Naive B cell (primary cell): ENCODE measurements around the gene SHROOM3. TPM values are rescaled to one million over a fixed set of nuclear protein-coding genes. Genes with fewer than 3 reads are reported as not detected.

Experiments
- ATAC-seq, 2 donors: fragments of 150-1000 bp; cut with Tn5 transposase; 2 replicates each; pipeline ENCODE4 v1.10.0; 2021; ENCODE audit warnings: low read depth in 2 of 2, mild to moderate bottlenecking in 2 of 2, moderate library complexity in 2 of 2
- DNase-seq: peaks from one replicate; pipeline ENCODE4 v3.0.0; 2022
- H3K27ac Mint-ChIP-seq, 6 donors: one replicate each; pipeline ENCODE4 v1.8.0; 2020 to 2022; ENCODE audit warnings: mild to moderate bottlenecking in 6 of 6, mixed read lengths in 6 of 6, moderate library complexity in 5 of 6, inconsistent platforms in 2 of 6
- H3K27me3 Mint-ChIP-seq, 3 donors: one replicate each; pipeline ENCODE4 v1.8.0; 2021 to 2022; ENCODE audit warnings: mixed read lengths in 3 of 3, mild to moderate bottlenecking in 1 of 3
- H3K36me3 Mint-ChIP-seq, 2 donors: one replicate each; pipeline ENCODE4 v1.8.0; 2020 to 2022; ENCODE audit warnings: mixed read lengths in 2 of 2, inconsistent platforms in 1 of 2, mild to moderate bottlenecking in 1 of 2
- H3K4me1 Mint-ChIP-seq, 3 donors: one replicate each; pipeline ENCODE4 v1.8.0; 2020 to 2022; ENCODE audit warnings: mixed read lengths in 3 of 3, inconsistent platforms in 1 of 3, mild to moderate bottlenecking in 1 of 3, moderate library complexity in 1 of 3
- H3K4me3 Mint-ChIP-seq, 8 donors: one replicate each; pipeline ENCODE4 v1.8.0; 2020 to 2022; ENCODE audit warnings: mild to moderate bottlenecking in 8 of 8, mixed read lengths in 8 of 8, moderate library complexity in 8 of 8, inconsistent platforms in 2 of 8
- H3K9me3 Mint-ChIP-seq, 7 donors: one replicate each; pipeline ENCODE4 v1.8.0; 2020 to 2022; ENCODE audit warnings: mixed read lengths in 7 of 7, mild to moderate bottlenecking in 5 of 7, inconsistent platforms in 2 of 7, moderate library complexity in 1 of 7
- polyA plus RNA-seq, 6 donors: library from polyadenylated mRNA; unstranded; fragments of 300-500 nt; fragmentation: Illumina TruSeq; gene quantifications; one replicate each; pipeline ENCODE4 v1.2.3, GENCODE V29; 2021; ENCODE audit warnings: low read depth in 6 of 6

Gene SHROOM3
- polyA plus RNA-seq, 6 donors from 2014 or later: 0.40 to 0.95 (median 0.69) TPM; not detected in 3

DNA sequence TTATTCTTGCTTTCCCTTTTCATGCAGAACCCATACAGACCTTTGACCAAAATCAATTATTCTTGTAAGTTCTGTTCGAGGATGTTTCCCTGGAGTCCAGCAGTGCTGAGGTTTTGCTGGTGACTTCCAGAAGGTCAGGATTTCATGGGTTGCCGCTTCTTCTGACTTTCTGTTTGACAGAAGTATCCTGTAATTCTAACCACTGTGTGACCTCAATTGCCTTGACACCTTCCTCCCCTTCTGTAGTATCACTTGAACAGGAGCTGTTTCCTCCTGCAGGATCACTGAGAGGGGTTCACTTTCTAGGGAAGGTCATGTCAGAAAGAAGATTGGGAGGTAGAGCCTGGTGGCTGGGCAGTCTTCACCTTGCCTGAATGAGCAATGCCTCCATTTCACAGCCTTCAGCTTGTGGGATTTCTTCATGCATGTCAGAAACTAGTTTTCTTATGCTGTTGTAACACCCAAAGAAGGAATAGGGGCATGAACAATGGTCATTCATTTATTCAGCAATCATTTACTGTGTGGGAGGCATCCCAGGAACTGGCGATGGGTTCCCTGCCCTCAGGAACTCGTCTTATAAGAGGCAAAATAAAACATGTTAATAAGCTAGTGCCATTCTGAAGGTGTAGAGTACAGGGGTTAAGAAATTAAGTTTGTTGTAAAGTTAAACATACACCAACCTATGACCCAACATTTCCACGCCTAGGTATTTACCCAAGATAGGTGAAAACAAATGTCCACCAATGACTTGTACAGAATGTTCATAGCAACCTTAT is 257.0 kb downstream of the SHROOM3 start:
- ATAC-seq (no peak), DNase-seq (no peak)
- H3K9me3 Mint-ChIP-seq: no peaks in the 10 kb centered on the region
- no peak overlapping the region for H3K27ac Mint-ChIP-seq
- peaks cover 0 to 5% of the 10 kb centered on the region in 2 donors for H3K36me3 Mint-ChIP-seq
- peaks cover 6 to 22% (median 18%) of the 10 kb centered on the region in 3 donors for H3K4me1 Mint-ChIP-seq
- peak overlapping the region in 2 of 8 donors; percentile 7 to 16 for H3K4me3 Mint-ChIP-seq
- H3K27me3 Mint-ChIP-seq: peaks cover 55 to 85% (median 68%) of the 10 kb centered on the region in 3 donors

- H3K9me3 Mint-ChIP-seq: no peaks in the 10 kb centered on the region
- peaks cover 57 to 78% (median 61%) of the 10 kb centered on the region in 3 donors for H3K27me3 Mint-ChIP-seq
- peaks cover 0 to 5% of the 10 kb centered on the region in 2 donors for H3K36me3 Mint-ChIP-seq
- no peak overlapping the region for H3K4me3 Mint-ChIP-seq
- no peak overlapping the region for H3K27ac Mint-ChIP-seq
- DNase-seq (no peak), ATAC-seq (no peak)
- peaks cover 6 to 22% (median 22%) of the 10 kb centered on the region in 3 donors for H3K4me1 Mint-ChIP-seq
These were observed 257.7 kb downstream of the SHROOM3 start for GRCh38 chr4:76692761-76693160.

- Mint-ChIP-seq H3K4me1 (peaks cover 6 to 14% (median 12%) of the 10 kb centered on the region in 3 donors), H3K9me3 (no peaks in the 10 kb centered on the region), H3K36me3 (peaks cover 0 to 5% of the 10 kb centered on the region in 2 donors), H3K4me3 (no peak overlapping the region), H3K27me3 (peaks cover 50 to 65% (median 55%) of the 10 kb centered on the region in 3 donors), H3K27ac (no peak overlapping the region)
- DNase-seq: no peak
- ATAC-seq: no peak
These were observed 259.0 kb downstream of the SHROOM3 start for GRCh38 chr4:76694056-76694455.

- Mint-ChIP-seq H3K4me3 (no peak overlapping the region), H3K27me3 (peaks cover 44 to 53% (median 49%) of the 10 kb centered on the region in 3 donors), H3K36me3 (no peaks in the 10 kb centered on the region), H3K27ac (no peak overlapping the region), H3K4me1 (peaks cover 0 to 4% (median 0%) of the 10 kb centered on the region in 3 donors), H3K9me3 (no peaks in the 10 kb centered on the region)
- ATAC-seq (no peak), DNase-seq (no peak)
These were observed 261.1 kb downstream of the SHROOM3 start for GRCh38 chr4:76696109-76696508.

GRCh38 chr4:76697129-76697803 is 262.2 kb downstream of the SHROOM3 start:
- Mint-ChIP-seq H3K9me3 (no peaks in the 10 kb centered on the region), H3K36me3 (no peaks in the 10 kb centered on the region), H3K4me1 (peaks cover 0 to 4% (median 0%) of the 10 kb centered on the region in 3 donors), H3K4me3 (no peak overlapping the region), H3K27ac (no peak overlapping the region), H3K27me3 (peaks cover 37 to 43% (median 42%) of the 10 kb centered on the region in 3 donors)
- ATAC-seq (no peak), DNase-seq (no peak)

DNA sequence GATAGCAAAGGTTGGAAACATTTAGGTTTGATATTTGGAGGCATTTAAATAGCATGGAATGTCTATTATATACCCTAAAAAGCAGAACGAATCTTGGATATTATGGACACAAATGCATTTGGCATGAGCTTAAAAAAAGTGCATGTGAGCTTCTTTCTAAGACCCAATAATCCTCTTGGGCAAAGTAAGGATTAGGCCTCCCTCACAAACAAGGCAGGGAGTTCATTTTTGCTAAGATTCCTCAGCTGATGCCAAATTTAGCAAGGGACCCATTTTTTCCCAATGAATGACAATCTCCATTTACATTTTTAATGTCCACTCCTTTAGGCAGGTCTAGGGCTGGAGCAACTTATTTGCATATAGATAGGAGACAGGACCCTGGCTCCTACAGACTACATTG is 263.1 kb downstream of the SHROOM3 start:
- H3K27ac Mint-ChIP-seq: no peak overlapping the region

DNA sequence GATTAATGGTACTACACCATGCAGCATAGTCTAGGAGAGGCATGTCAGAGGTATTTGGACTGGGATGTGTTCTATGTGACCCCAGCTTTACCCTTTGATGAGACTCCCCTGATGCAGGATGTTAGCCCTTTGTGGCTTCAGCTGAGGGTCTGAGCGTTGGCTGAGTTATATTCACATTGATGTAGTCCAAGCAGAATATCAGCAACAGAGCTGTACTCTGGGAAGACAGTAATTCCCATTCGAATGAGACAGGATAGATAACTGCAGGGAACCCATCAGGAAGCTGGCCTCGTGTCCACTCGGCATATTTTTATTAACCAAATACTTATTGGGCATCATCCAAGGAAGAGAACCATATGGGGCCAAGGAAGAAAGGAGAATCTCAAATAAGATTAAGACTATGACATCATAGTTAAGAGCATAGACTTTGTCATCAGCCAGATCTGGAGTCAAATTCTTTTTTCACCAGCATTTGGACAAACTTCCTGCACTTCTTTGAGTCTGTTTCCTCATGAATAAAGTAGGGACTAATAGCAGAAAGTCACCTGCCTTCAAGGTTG is 264.8 kb downstream of the SHROOM3 start:
- Mint-ChIP-seq H3K36me3 (no peaks in the 10 kb centered on the region), H3K4me3 (no peak overlapping the region), H3K27ac (no peak overlapping the region), H3K27me3 (peaks cover 21 to 32% (median 26%) of the 10 kb centered on the region in 3 donors), H3K9me3 (no peaks in the 10 kb centered on the region), H3K4me1 (peaks cover 0 to 4% (median 0%) of the 10 kb centered on the region in 3 donors)
- ATAC-seq (no peak), DNase-seq (no peak)

More for the DNA sequence above, 263.1 kb downstream of the SHROOM3 start:
- peaks cover 31 to 35% (median 34%) of the 10 kb centered on the region in 3 donors for H3K27me3 Mint-ChIP-seq
- H3K9me3 Mint-ChIP-seq: no peaks in the 10 kb centered on the region
- no peak for ATAC-seq
- peaks cover 0 to 4% (median 0%) of the 10 kb centered on the region in 3 donors for H3K4me1 Mint-ChIP-seq
- no peak for DNase-seq
- no peak overlapping the region for H3K4me3 Mint-ChIP-seq
- no peaks in the 10 kb centered on the region for H3K36me3 Mint-ChIP-seq

- Mint-ChIP-seq H3K4me3 (no peak overlapping the region), H3K27ac (no peak overlapping the region), H3K9me3 (no peaks in the 10 kb centered on the region), H3K36me3 (no peaks in the 10 kb centered on the region), H3K27me3 (peaks cover 5 to 25% (median 21%) of the 10 kb centered on the region in 3 donors), H3K4me1 (peaks cover 0 to 2% (median 0%) of the 10 kb centered on the region in 3 donors)
- ATAC-seq (no peak), DNase-seq (no peak)
These were observed 267.6 kb downstream of the SHROOM3 start for GRCh38 chr4:76702440-76703122.

- DNase-seq (no peak), ATAC-seq (no peak)
- Mint-ChIP-seq H3K4me3 (no peak overlapping the region), H3K4me1 (no peaks in the 10 kb centered on the region), H3K27ac (no peak overlapping the region), H3K9me3 (no peaks in the 10 kb centered on the region), H3K27me3 (peaks cover 5 to 22% (median 21%) of the 10 kb centered on the region in 3 donors), H3K36me3 (no peaks in the 10 kb centered on the region)
These were observed 268.1 kb downstream of the SHROOM3 start for GRCh38 chr4:76703123-76703490.

- ATAC-seq (no peak), DNase-seq (no peak)
- no peaks in the 10 kb centered on the region for H3K9me3 Mint-ChIP-seq
- no peak overlapping the region for H3K4me3 Mint-ChIP-seq
- H3K36me3 Mint-ChIP-seq: no peaks in the 10 kb centered on the region
- H3K27me3 Mint-ChIP-seq: peaks cover 5 to 21% (median 20%) of the 10 kb centered on the region in 3 donors
- H3K27ac Mint-ChIP-seq: no peak overlapping the region
- H3K4me1 Mint-ChIP-seq: no peaks in the 10 kb centered on the region
These were observed 268.6 kb downstream of the SHROOM3 start for GRCh38 chr4:76703676-76704075.

GRCh38 chr4:76704133-76704881 is 269.3 kb downstream of the SHROOM3 start:
- Mint-ChIP-seq H3K27ac (no peak overlapping the region), H3K4me1 (no peaks in the 10 kb centered on the region), H3K9me3 (no peaks in the 10 kb centered on the region), H3K4me3 (no peak overlapping the region), H3K36me3 (no peaks in the 10 kb centered on the region), H3K27me3 (peaks cover 5 to 17% (median 13%) of the 10 kb centered on the region in 3 donors)
- no peak for ATAC-seq
- no peak for DNase-seq

DNA sequence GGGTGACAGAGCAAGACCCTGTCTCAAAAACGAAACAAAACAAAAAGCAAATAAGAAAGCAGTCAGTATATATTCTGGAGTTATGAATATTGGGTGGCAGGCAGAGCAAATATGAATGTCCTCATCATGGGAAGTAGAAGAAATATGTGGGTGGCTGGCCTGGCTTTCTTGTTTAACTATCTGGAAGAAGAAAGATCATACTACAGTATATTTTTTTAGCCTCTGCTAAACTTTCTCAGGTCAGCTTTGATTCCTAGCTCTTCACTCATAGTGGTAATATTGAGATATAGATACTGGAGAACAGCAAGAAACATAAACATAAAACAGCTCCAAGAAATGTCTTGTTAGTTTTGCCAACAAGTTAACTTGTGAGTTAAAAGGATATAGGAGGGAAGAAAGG is 270.4 kb downstream of the SHROOM3 start:
- Mint-ChIP-seq H3K27ac (no peak overlapping the region), H3K9me3 (no peaks in the 10 kb centered on the region), H3K4me1 (no peaks in the 10 kb centered on the region), H3K4me3 (no peak overlapping the region), H3K36me3 (no peaks in the 10 kb centered on the region), H3K27me3 (peaks cover 6 to 17% (median 9%) of the 10 kb centered on the region in 3 donors)
- DNase-seq (no peak), ATAC-seq (no peak)

GRCh38 chr4:76706581-76706980 is 271.6 kb downstream of the SHROOM3 start:
- H3K36me3 Mint-ChIP-seq: no peaks in the 10 kb centered on the region
- no peak overlapping the region for H3K4me3 Mint-ChIP-seq
- H3K27me3 Mint-ChIP-seq: peaks cover 6 to 10% (median 9%) of the 10 kb centered on the region in 3 donors
- ATAC-seq (no peak), DNase-seq (no peak)
- H3K4me1 Mint-ChIP-seq: no peaks in the 10 kb centered on the region
- H3K27ac Mint-ChIP-seq: no peak overlapping the region
- no peaks in the 10 kb centered on the region for H3K9me3 Mint-ChIP-seq
